ENCODE measurements around the gene PSMG2. TPM values are rescaled to one million over a fixed set of nuclear protein-coding genes. Genes with fewer than 3 reads are reported as not detected.

PSMG2 gene
- polyA plus RNA-seq, 1 of the 3 experiments (the other 2 are of a cell fraction) = 36.0 TPM

DNA sequence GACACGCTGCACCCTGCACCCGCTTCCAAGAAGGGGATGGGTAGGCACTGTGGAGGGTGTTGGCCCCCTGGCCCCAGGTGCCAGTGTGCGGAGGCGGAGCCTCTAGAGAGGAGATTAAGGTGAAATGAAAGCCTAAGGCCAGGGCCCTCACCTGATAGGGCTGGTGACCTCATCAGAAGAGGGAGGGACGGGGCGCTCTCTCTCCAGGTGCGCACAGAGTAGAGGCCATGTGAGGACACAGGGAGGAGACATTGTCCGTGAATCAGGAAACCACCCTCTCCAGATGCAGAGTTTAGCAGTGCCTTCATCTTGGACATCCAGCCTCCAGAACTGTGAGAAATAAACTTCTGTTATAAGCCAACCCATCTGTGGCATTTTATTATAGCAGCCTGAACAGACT, 62.3 kb downstream of the PSMG2 start:
- Histone ChIP-seq H3K27ac (ENCODE audit: low read depth in 2 of 2, low read length in 1 of 2) (no peak overlapping the region), H3K4me2 (no peak overlapping the region), H3K4me3 (ENCODE audit: low read depth in 2 of 2, low read length in 1 of 2) (no peak overlapping the region), H3K9ac (no peak overlapping the region), H3K27me3 (ENCODE audit: insufficient read depth) (no peaks in the 10 kb centered on the region), H3K9me3 (no peaks in the 10 kb centered on the region), H3K79me2 (ENCODE audit: insufficient read depth) (no peaks in the 10 kb centered on the region), H2AFZ (ENCODE audit: low read depth) (no peak overlapping the region), H3F3A (replicated peaks; ENCODE audit: insufficient read depth) (no peaks in the 10 kb centered on the region), H4K20me1 (ENCODE audit: insufficient read depth) (no peaks in the 10 kb centered on the region), H3K9me2 (no peaks in the 10 kb centered on the region), H3K4me1 (ENCODE audit: control insufficient read depth in 1 of 2, insufficient read depth in 2 of 2, low read depth in 1 of 2, low read length in 1 of 2) (no peaks in the 10 kb centered on the region), H3K36me3 (replicated peaks in 1 of 2; ENCODE audit: control insufficient read depth in 1 of 2, insufficient read depth in 2 of 2, low read length in 1 of 2) (no peaks in the 10 kb centered on the region)
- no peak for TF ChIP-seq JUND (IDR thresholded peaks at IDR 0.05)
- TF ChIP-seq NRF1 (IDR thresholded peaks at IDR 0.05; ENCODE audit: low read depth, low read length) = no peak
- TF ChIP-seq, protein P1, sequence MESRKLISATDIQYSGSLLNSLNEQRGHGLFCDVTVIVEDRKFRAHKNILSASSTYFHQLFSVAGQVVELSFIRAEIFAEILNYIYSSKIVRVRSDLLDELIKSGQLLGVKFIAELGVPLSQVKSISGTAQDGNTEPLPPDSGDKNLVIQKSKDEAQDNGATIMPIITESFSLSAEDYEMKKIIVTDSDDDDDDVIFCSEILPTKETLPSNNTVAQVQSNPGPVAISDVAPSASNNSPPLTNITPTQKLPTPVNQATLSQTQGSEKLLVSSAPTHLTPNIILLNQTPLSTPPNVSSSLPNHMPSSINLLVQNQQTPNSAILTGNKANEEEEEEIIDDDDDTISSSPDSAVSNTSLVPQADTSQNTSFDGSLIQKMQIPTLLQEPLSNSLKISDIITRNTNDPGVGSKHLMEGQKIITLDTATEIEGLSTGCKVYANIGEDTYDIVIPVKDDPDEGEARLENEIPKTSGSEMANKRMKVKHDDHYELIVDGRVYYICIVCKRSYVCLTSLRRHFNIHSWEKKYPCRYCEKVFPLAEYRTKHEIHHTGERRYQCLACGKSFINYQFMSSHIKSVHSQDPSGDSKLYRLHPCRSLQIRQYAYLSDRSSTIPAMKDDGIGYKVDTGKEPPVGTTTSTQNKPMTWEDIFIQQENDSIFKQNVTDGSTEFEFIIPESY (IDR thresholded peaks at IDR 0.05; ENCODE audit: borderline replicate concordance, low read depth) = no peak
- TF ChIP-seq, protein P2, sequence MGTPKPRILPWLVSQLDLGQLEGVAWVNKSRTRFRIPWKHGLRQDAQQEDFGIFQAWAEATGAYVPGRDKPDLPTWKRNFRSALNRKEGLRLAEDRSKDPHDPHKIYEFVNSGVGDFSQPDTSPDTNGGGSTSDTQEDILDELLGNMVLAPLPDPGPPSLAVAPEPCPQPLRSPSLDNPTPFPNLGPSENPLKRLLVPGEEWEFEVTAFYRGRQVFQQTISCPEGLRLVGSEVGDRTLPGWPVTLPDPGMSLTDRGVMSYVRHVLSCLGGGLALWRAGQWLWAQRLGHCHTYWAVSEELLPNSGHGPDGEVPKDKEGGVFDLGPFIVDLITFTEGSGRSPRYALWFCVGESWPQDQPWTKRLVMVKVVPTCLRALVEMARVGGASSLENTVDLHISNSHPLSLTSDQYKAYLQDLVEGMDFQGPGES (IDR thresholded peaks at IDR 0.05; ENCODE audit: low read depth, low read length) = no peak
- no peak for TF ChIP-seq YY1 (IDR thresholded peaks at IDR 0.05; ENCODE audit: low read depth)
- TF ChIP-seq, protein P3, sequence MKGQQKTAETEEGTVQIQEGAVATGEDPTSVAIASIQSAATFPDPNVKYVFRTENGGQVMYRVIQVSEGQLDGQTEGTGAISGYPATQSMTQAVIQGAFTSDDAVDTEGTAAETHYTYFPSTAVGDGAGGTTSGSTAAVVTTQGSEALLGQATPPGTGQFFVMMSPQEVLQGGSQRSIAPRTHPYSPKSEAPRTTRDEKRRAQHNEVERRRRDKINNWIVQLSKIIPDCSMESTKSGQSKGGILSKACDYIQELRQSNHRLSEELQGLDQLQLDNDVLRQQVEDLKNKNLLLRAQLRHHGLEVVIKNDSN (IDR thresholded peaks at IDR 0.05; ENCODE audit: borderline replicate concordance, low read depth) = no peak
- no peak for TF ChIP-seq SMC3 (IDR thresholded peaks at IDR 0.05; ENCODE audit: low read depth, low read length)
- no peak for TF ChIP-seq CHD2 (IDR thresholded peaks at IDR 0.05; ENCODE audit: low read length, partially characterized antibody)
- TF ChIP-seq, protein P4, sequence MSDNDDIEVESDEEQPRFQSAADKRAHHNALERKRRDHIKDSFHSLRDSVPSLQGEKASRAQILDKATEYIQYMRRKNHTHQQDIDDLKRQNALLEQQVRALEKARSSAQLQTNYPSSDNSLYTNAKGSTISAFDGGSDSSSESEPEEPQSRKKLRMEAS (IDR thresholded peaks at IDR 0.05; ENCODE audit: low read depth) = no peak
- no peak for TF ChIP-seq NFIC (IDR thresholded peaks at IDR 0.05; ENCODE audit: borderline replicate concordance)
- TF ChIP-seq FOSL2 (IDR thresholded peaks at IDR 0.05; ENCODE audit: borderline replicate concordance, low read depth) = no peak
- TF ChIP-seq EZH2phosphoT487 (IDR thresholded peaks at IDR 0.05; ENCODE audit: borderline replicate concordance, low read depth) = no peak
- ChIA-PET CTCF (no interaction called here), POLR2A (no interaction called here)
- no peak for DNase-seq
- 80% methylated on average over 8 of the region's 8 CpGs for WGBS (ENCODE audit: low lambda C conversion rate)

DNA sequence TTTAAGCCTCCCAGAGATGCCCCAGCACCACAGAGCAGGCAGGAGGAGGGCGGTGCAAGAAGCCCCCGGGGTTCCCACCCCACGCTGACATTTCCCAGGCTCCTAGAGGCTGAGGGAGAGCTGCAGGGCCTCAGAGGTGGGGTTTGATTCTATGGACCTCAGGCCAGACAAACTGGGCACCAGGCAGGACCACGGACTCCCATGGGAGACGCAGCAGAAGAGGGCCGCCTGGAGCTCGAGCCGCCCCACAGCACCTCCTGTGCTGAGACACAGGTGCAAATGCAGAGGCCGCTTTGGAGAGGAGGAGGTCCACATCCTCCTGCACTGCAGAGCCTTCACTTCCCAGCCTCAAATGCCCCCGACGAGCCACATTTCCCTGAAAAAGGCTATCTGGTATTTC, 62.7 kb downstream of the PSMG2 start:
- 93% methylated on average over 8 of the region's 11 CpGs for WGBS (ENCODE audit: low lambda C conversion rate)
- Histone ChIP-seq H3K9me3 (no peaks in the 10 kb centered on the region), H2AFZ (ENCODE audit: low read depth) (no peak overlapping the region), H3K36me3 (replicated peaks in 1 of 2; ENCODE audit: control insufficient read depth in 1 of 2, insufficient read depth in 2 of 2, low read length in 1 of 2) (no peaks in the 10 kb centered on the region), H3K27ac (ENCODE audit: low read depth in 2 of 2, low read length in 1 of 2) (no peak overlapping the region), H3F3A (replicated peaks; ENCODE audit: insufficient read depth) (no peaks in the 10 kb centered on the region), H3K4me2 (no peak overlapping the region), H3K9ac (no peak overlapping the region), H4K20me1 (ENCODE audit: insufficient read depth) (no peaks in the 10 kb centered on the region), H3K9me2 (no peaks in the 10 kb centered on the region), H3K4me3 (ENCODE audit: low read depth in 2 of 2, low read length in 1 of 2) (no peak overlapping the region), H3K4me1 (ENCODE audit: control insufficient read depth in 1 of 2, insufficient read depth in 2 of 2, low read depth in 1 of 2, low read length in 1 of 2) (no peaks in the 10 kb centered on the region), H3K79me2 (ENCODE audit: insufficient read depth) (no peaks in the 10 kb centered on the region), H3K27me3 (ENCODE audit: insufficient read depth) (no peaks in the 10 kb centered on the region)
- no peak for DNase-seq
- TF ChIP-seq SMC3 (IDR thresholded peaks at IDR 0.05; ENCODE audit: low read depth, low read length) = no peak
- no peak for TF ChIP-seq FOSL2 (IDR thresholded peaks at IDR 0.05; ENCODE audit: borderline replicate concordance, low read depth)
- no peak for TF ChIP-seq JUND (IDR thresholded peaks at IDR 0.05)
- no peak for TF ChIP-seq RFX5 (IDR thresholded peaks at IDR 0.05; ENCODE audit: low read length)
- no peak for TF ChIP-seq RCOR1 (IDR thresholded peaks at IDR 0.05; ENCODE audit: low read length)
- no peak for TF ChIP-seq RAD21 (IDR thresholded peaks at IDR 0.05; ENCODE audit: low read length)
- no peak for TF ChIP-seq FOXM1 (IDR thresholded peaks at IDR 0.05; ENCODE audit: low read depth)
- no peak for TF ChIP-seq TEAD4 (IDR thresholded peaks at IDR 0.05; ENCODE audit: borderline replicate concordance, insufficient read depth)
- TF ChIP-seq MEF2A (IDR thresholded peaks at IDR 0.05; ENCODE audit: borderline replicate concordance, low read depth) = no peak
- TF ChIP-seq FOXJ3 (CRISPR knock-in tag; IDR thresholded peaks at IDR 0.05) = no peak
- TF ChIP-seq, protein P5, sequence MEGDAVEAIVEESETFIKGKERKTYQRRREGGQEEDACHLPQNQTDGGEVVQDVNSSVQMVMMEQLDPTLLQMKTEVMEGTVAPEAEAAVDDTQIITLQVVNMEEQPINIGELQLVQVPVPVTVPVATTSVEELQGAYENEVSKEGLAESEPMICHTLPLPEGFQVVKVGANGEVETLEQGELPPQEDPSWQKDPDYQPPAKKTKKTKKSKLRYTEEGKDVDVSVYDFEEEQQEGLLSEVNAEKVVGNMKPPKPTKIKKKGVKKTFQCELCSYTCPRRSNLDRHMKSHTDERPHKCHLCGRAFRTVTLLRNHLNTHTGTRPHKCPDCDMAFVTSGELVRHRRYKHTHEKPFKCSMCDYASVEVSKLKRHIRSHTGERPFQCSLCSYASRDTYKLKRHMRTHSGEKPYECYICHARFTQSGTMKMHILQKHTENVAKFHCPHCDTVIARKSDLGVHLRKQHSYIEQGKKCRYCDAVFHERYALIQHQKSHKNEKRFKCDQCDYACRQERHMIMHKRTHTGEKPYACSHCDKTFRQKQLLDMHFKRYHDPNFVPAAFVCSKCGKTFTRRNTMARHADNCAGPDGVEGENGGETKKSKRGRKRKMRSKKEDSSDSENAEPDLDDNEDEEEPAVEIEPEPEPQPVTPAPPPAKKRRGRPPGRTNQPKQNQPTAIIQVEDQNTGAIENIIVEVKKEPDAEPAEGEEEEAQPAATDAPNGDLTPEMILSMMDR (IDR thresholded peaks at IDR 0.05) = no peak
- TF ChIP-seq, protein P3 (IDR thresholded peaks at IDR 0.05; ENCODE audit: borderline replicate concordance, low read depth) = no peak
- POLR2A ChIA-PET = no interaction called here
- CTCF ChIA-PET = no interaction called here
